Stimulated activated effector memory CD8-positive, alpha-beta T cell treated with anti-CD3 and anti-CD28 coated beads, Interleukin-12 subunit alpha, Interleukin-12 subunit beta, amount 100 ng/mL, for 72 hours (primary cell): ENCODE measurements around the gene PPIP5K1.
"Not testable (repeated sequence)": the region's sequence is repeated elsewhere in the genome, so short reads cannot be mapped to it uniquely, and the experiment has no call there.

ENCODE experiments used
- ATAC-seq: fragments of 150-1000 bp; cut with Tn5 transposase; 2 replicates; pipeline ENCODE4 v1.10.0; 2021
- DNase-seq, 2 donors: peaks; one replicate each; pipeline ENCODE4 v3.0.0; 2021 to 2022; ENCODE audit warnings: low spot score in 2 of 2
- H3K27ac Mint-ChIP-seq: one replicate; pipeline ENCODE4 v1.8.0; 2022; ENCODE audit warnings: mild to moderate bottlenecking, mixed read lengths
- H3K36me3 Mint-ChIP-seq: one replicate; pipeline ENCODE4 v1.8.0; 2022; ENCODE audit warnings: mild to moderate bottlenecking, mixed read lengths
- H3K4me1 Mint-ChIP-seq: one replicate; pipeline ENCODE4 v1.8.0; 2022; ENCODE audit warnings: mixed read lengths
- H3K4me3 Mint-ChIP-seq: one replicate; pipeline ENCODE4 v1.8.0; 2022; ENCODE audit warnings: mild to moderate bottlenecking, mixed read lengths
- H3K9me3 Mint-ChIP-seq: one replicate; pipeline ENCODE4 v1.8.0; 2022; ENCODE audit warnings: mixed read lengths

PPIP5K1 gene

DNA sequence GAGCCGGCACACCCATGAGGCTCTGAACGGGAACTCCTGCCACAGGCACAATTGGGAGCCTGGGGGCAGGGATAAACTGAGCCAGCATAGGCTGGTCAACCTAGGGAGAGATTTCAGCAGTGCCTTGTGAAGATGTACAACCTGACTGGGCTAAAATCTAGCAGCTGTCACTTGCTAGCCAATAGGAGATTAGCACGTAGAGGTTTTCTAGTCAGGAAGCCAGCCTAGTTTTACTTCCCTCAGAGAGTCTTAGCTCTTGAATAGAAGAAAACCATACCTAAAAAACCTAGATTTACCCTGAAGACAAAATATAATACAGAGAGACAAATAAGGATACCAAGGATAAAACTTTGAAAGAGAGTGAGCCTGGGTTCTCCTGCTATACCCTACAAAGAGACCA is 27.3 kb downstream of the PPIP5K1 start:
- not testable (repeated sequence) for DNase-seq, H3K9me3 Mint-ChIP-seq, H3K27ac Mint-ChIP-seq, H3K4me3 Mint-ChIP-seq, H3K36me3 Mint-ChIP-seq, H3K4me1 Mint-ChIP-seq, ATAC-seq

DNA sequence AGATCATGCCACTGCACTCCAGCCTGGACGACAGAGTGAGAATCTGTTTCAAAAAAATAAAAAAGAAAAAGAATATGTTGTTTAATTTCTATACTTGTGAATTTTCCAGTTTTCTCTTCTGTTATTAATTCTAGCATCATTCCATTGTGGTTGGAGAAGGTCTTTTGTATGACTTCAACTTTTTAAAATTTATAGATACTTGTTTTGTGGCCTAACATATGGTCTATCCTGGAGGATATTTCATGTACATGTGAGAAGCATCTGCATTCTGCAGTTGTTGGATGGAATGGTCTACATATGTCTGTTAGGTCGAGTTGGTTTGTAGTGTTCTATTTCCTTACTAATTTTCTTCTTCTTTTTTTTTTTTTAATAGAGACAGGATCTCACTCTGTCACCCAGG is 37.0 kb downstream of the PPIP5K1 start:
- Mint-ChIP-seq H3K36me3 (peaks cover 21% of the 10 kb centered on the region), H3K27ac (no peak overlapping the region), H3K4me1 (no peaks in the 10 kb centered on the region), H3K4me3 (no peak overlapping the region), H3K9me3 (no peaks in the 10 kb centered on the region)
- no peak for DNase-seq
- no peak for ATAC-seq

DNA sequence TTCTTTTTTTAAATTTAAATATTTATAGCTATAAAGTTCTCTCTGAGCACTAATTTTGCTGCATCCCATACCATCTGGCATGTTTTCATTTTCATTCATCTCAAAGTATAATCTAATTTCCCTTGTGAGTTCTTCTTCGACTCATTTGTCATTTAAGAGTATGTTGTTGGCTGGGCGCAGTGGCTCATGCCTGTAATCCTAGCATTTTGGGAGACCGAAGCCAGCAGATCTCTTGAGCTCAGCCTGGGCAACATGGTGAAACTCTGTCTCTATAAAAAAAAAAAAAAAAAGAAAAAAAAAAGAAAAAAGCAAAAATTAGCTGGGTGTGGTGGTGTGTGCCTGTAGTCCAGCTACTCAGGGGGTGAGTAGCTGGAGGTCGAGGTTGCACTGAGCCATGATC is 37.8 kb downstream of the PPIP5K1 start:
- H3K4me3 Mint-ChIP-seq: no peak overlapping the region
- DNase-seq (no peak), ATAC-seq (no peak)
- no peaks in the 10 kb centered on the region for H3K9me3 Mint-ChIP-seq
- H3K36me3 Mint-ChIP-seq: peaks cover 13% of the 10 kb centered on the region
- H3K27ac Mint-ChIP-seq: no peak overlapping the region
- H3K4me1 Mint-ChIP-seq: no peaks in the 10 kb centered on the region

DNA sequence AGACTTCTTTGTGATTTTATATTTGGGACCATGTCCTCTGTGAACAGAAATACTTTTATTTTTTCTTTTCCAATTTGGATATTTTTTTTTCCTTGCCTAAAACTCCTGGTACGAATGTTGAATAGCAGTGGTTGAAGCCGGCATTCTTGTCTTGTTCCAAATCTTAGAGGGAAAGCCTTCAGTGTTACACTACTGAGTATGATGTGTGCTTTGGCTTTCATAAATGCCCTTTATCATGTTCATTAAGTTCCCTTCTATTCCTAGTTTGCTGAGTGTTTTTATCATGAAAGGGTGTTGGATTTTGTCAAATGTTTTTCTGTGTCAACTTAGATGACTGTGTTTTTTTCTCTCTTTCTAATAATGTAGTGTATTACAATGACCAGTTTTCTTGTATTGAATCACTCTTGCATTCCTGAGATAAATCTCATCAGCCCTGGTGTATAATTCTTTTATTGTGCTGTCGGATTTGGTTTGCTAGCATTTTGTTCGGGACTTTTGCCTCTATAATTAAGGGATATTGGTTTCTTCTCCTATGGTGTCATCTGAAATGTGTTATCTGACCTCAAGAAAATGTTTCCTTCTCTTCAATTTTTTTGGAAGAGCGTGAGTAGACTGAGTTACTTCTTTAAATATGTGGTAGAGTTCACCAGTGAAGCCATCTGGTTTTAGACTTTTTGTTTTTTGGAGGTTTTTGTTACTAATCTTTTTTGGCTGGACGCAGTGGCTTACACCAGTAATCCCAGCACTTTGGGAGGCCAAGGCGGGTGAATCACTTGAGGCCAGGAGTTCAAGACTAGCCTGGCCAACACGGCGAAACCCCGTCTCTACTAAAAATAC is 39.3 kb downstream of the PPIP5K1 start:
- H3K36me3 Mint-ChIP-seq: peaks cover 10% of the 10 kb centered on the region
- no peaks in the 10 kb centered on the region for H3K4me1 Mint-ChIP-seq
- ATAC-seq (no peak), DNase-seq (no peak)
- H3K27ac Mint-ChIP-seq: no peak overlapping the region
- H3K4me3 Mint-ChIP-seq: no peak overlapping the region
- no peaks in the 10 kb centered on the region for H3K9me3 Mint-ChIP-seq

DNA sequence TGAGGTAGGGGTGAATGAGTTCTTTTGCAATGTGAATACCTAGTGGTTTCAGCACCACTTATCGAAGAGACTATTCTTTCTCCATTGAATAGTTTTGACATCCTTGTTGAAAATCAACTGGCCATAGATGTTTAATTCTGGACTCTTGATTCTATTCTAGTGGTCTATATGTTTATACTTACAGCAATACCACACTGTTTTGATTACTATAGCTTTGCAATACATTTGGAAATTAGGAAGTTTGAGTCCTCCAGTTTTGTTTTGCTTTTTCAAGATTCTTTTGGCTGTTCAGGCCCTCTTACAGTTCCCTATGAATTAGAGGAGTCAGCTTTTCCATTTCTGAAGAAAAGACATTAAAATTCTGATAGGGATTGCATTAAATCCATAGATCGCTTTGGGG is 42.5 kb downstream of the PPIP5K1 start:
- ATAC-seq (no peak), DNase-seq (no peak)
- Mint-ChIP-seq H3K9me3 (no peaks in the 10 kb centered on the region), H3K4me3 (no peak overlapping the region), H3K4me1 (no peaks in the 10 kb centered on the region), H3K27ac (no peak overlapping the region), H3K36me3 (peaks cover 10% of the 10 kb centered on the region)

DNA sequence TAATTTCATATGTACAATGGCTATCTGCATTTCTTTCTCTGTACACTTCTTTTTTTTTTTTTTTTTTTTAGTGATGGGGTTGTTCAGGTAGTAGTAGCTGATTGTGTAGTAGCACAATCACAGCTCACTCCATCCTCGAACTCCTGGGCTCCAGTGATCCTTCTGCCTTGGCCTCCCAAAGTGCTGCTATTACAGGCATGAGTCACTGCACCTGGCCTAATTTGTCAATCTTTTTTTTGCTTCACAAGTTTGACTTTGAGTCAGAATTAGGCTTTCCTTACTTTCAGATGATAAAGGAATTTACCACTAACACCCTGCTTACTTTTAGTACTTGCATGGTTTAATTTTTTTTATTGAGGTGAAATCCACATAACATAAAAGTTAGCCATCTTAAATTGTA is 44.6 kb downstream of the PPIP5K1 start:
- no peaks in the 10 kb centered on the region for H3K4me1 Mint-ChIP-seq
- H3K27ac Mint-ChIP-seq: no peak overlapping the region
- H3K9me3 Mint-ChIP-seq: no peaks in the 10 kb centered on the region
- no peak overlapping the region for H3K4me3 Mint-ChIP-seq
- H3K36me3 Mint-ChIP-seq: no peaks in the 10 kb centered on the region
- DNase-seq (no peak), ATAC-seq (no peak)

DNA sequence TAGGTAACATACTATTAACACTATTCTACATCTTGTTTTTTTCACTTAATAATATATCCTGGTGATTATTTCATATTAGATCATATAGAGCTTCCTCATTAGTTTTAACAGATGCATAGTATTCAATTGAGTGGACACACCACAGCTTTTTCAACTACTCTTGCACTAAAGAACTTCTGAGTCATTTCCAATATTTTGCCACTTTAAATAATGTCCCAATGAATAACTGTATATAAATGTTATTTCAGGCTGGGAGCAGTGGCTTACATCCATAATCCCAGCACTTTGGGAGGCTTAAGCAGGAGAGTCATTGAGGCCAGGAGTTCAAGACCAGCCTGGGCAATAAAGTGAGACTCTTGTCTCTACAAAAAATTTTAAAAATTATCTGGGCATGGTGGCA is 45.7 kb downstream of the PPIP5K1 start:
- Mint-ChIP-seq H3K4me3 (no peak overlapping the region), H3K4me1 (no peaks in the 10 kb centered on the region), H3K27ac (no peak overlapping the region), H3K9me3 (no peaks in the 10 kb centered on the region), H3K36me3 (no peaks in the 10 kb centered on the region)
- DNase-seq (no peak), ATAC-seq (no peak)

DNA sequence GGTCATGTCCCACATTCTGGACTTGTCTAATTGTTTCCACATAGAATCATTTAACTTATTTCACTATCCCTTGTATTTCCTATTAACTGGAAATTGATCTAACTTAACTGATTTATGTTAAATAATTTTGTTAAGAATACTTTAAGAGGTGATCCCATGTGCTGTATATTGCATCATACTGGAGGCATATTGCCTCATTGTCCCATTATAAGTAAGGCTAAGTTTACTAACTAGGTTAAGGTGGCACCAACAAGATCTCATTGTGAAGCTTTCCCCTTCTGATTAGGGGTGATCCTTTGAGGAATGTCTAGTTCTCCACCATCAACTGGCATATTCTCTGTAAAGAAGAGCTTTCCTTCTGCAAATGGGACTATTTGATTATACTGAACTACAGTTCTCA is 48.2 kb downstream of the PPIP5K1 start:
- Mint-ChIP-seq H3K36me3 (peaks cover 7% of the 10 kb centered on the region), H3K9me3 (no peaks in the 10 kb centered on the region), H3K4me1 (no peaks in the 10 kb centered on the region), H3K27ac (no peak overlapping the region), H3K4me3 (no peak overlapping the region)
- ATAC-seq (no peak), DNase-seq (no peak)

DNA sequence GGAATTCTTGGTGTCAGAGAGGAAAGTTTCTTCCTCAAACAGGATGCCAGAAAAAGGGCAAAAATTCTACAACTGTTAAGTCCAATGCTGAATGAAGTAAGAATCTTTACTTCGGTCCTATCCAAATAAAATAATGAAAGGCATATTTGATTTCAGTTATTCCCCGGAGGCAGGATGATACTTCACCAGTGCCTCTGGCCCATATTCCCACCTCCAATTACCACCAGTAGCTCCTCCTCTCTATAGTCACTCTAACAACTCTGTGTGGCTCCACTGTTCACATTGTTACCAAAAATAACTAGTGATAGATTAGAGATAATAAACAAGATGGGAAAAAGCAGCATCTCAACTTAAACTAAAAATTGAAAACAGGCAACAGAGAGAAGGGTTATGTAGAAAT is 51.9 kb downstream of the PPIP5K1 start:
- no peaks in the 10 kb centered on the region for H3K4me1 Mint-ChIP-seq
- ATAC-seq (no peak), DNase-seq (no peak)
- H3K27ac Mint-ChIP-seq: no peak overlapping the region
- H3K36me3 Mint-ChIP-seq: peaks cover 18% of the 10 kb centered on the region
- H3K9me3 Mint-ChIP-seq: no peaks in the 10 kb centered on the region
- H3K4me3 Mint-ChIP-seq: no peak overlapping the region

DNA sequence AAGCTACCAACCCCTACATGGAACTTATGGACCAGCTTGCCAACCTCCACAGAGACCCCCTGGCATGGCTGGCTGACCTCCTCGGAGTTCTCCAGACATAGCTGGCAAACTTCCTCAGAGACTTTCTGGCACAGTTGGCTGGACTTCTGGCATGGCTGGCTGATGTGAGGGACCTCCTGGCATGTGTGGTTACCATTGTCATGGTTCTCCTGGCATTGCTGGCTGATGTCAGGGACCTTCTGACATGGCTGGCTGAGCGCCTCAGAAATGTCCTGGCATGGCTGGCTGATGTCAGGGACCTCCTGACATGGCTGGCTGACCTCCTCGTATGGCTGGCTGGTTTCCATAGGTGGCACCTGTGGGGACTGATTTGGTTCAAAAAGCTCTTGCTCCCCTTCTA is 55.1 kb downstream of the PPIP5K1 start:
- Mint-ChIP-seq H3K4me1 (no peaks in the 10 kb centered on the region), H3K4me3 (no peak overlapping the region), H3K9me3 (no peaks in the 10 kb centered on the region), H3K36me3 (peaks cover 21% of the 10 kb centered on the region), H3K27ac (no peak overlapping the region)
- ATAC-seq: no peak
- DNase-seq: no peak

DNA sequence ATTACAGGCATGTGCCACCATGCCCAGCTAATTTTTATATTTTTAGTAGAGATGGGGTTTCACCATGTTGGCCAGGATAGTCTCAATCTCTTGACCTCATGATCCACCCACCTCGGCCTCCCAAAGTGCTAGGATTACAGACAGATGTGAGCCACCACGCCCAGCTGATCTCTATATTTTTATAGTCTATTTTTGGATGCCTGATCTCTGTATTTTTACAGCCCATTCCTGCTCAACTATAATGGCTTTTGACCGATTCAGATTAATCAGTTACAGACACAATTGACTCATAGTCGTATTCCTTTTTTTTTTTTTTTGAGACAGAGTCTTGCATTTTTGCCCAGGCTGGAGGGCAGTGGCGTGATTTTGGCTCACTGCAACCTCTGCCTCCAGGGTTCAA is 57.2 kb downstream of the PPIP5K1 start:
- ATAC-seq, H3K27ac Mint-ChIP-seq, H3K4me1 Mint-ChIP-seq, DNase-seq, H3K4me3 Mint-ChIP-seq, H3K9me3 Mint-ChIP-seq: not testable (repeated sequence)
- peaks cover 20% of the 10 kb centered on the region for H3K36me3 Mint-ChIP-seq

DNA sequence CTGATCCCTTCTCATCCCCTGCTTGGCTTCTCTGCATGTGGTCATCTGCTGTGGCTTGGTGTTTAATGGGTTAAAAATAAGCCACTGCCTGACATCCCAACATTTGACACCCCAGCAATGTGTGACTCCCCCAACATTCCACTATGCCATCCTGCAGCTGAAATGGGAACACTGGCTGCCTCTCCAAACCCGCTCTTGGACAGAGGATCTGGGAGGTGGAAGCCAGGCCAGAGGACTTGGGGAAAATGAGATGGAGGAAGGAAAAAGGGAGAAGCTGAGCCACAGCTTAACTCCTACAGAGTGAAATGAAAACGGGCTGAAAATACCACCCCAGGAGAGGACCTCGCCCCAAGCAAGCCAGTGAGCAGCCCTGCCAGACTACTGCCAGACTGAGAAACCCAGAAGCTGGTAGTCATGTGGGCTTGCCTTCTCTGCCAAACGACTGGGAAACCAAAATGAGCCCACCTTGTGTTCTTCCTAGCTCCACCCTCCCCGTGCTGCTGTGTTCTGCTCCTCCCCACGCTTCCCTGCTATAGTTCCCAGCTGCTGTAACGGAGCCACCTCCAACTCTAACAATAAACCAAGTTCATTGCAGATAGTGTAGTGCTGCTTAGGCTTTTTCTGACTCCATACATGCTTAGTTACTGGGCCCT is 58.9 kb downstream of the PPIP5K1 start:
- H3K9me3 Mint-ChIP-seq: no peaks in the 10 kb centered on the region
- ATAC-seq (no peak), DNase-seq (no peak)
- peaks cover 14% of the 10 kb centered on the region for H3K36me3 Mint-ChIP-seq
- H3K4me3 Mint-ChIP-seq: no peak overlapping the region
- no peaks in the 10 kb centered on the region for H3K4me1 Mint-ChIP-seq
- no peak overlapping the region for H3K27ac Mint-ChIP-seq

DNA sequence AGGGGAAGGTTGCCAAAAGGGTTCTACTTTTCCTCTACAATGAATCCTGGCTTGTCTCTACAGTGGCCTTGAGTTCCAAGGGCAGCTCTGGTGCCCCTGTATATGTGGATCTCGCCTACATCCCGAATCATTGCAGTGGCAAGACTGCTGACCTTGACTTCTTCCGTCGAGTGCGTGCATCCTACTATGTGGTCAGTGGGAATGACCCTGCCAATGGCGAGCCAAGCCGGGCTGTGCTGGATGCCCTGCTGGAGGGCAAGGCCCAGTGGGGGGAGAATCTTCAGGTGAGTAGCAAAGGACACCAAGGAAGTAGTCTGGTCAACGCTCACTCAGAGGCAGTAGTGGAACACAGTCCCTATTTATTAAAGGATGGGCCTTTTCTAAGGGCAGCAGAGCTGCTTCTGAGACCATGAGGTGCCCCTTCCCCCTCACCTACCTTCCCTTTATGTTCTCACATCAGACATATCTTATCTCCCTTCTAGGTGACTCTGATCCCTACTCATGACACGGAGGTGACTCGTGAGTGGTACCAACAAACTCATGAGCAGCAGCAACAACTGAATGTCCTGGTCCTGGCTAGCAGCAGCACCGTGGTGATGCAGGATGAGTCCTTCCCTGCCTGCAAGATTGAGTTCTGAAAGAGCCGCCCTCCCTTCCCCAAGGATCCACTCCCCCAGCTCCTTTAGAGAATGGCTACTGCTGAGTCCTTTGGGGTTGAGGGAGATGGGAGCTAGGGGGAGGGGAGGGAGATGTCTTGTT is 60.2 kb downstream of the PPIP5K1 start:
- H3K36me3 Mint-ChIP-seq: peaks cover 8% of the 10 kb centered on the region
- H3K4me3 Mint-ChIP-seq: no peak overlapping the region
- no peaks in the 10 kb centered on the region for H3K9me3 Mint-ChIP-seq
- DNase-seq (no peak), ATAC-seq (no peak)
- H3K27ac Mint-ChIP-seq: no peak overlapping the region
- H3K4me1 Mint-ChIP-seq: peaks cover 7% of the 10 kb centered on the region

DNA sequence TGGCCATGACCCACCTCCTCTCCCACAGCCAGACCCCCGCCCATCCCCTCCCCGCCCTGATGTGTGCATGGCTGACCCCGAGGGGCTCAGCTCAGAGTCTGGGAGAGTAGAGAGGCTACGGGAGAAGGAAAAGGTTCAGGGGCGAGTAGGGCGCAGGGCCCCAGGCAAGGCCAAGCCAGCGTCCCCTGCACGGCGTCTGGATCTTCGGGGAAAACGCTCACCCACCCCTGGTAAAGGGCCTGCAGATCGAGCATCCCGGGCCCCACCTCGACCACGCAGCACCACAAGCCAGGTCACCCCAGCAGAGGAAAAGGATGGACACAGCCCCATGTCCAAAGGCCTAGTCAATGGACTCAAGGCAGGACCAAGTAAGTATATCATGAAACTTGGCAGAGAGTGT is 60.9 kb downstream of the PPIP5K1 start:
- H3K27ac Mint-ChIP-seq: no peak overlapping the region
- no peaks in the 10 kb centered on the region for H3K9me3 Mint-ChIP-seq
- H3K4me1 Mint-ChIP-seq: peaks cover 7% of the 10 kb centered on the region
- H3K36me3 Mint-ChIP-seq: peaks cover 8% of the 10 kb centered on the region
- ATAC-seq: no peak
- no peak overlapping the region for H3K4me3 Mint-ChIP-seq
- DNase-seq: no peak

DNA sequence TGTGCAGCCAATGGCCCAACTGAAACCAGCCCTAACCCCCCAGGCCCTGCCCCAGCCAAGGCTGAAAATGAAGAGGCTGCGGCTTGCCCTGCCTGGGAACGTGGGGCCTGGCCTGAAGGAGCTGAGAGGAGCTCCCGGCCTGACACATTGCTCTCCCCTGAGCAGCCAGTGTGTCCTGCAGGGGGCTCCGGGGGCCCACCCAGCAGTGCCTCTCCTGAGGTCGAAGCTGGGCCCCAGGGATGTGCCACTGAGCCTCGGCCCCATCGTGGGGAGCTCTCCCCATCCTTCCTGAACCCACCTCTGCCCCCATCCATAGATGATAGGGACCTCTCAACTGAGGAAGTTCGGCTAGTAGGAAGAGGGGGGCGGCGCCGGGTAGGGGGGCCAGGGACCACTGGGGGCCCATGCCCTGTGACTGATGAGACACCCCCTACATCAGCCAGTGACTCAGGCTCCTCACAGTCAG is 61.4 kb downstream of the PPIP5K1 start:
- ATAC-seq (no peak), DNase-seq (no peak)

More for the DNA sequence above, 61.4 kb downstream of the PPIP5K1 start:
- H3K4me1 Mint-ChIP-seq: peaks cover 7% of the 10 kb centered on the region
- H3K36me3 Mint-ChIP-seq: peaks cover 8% of the 10 kb centered on the region
- H3K4me3 Mint-ChIP-seq: no peak overlapping the region
- no peaks in the 10 kb centered on the region for H3K9me3 Mint-ChIP-seq
- no peak overlapping the region for H3K27ac Mint-ChIP-seq
